GM13977 (cell line): ENCODE results near the gene GRK4.

ENCODE experiments used
- DNase-seq: peaks from one replicate; pipeline ENCODE4 v3.0.0; 2012; ENCODE audit warnings: low spot score
- CTCF ChIP-seq: IDR thresholded peaks from 2 replicates; pipeline ENCODE4 v1.5.1; 2012; ENCODE audit warnings: mild to moderate bottlenecking, control low read depth; ENCODE audit not compliant: insufficient read depth; ENCODE audit errors: extremely low read depth, missing control alignments
- in situ Hi-C: fragments of 300-500 bp; cut with MboI; formaldehyde crosslinking; loops from one replicate; pipeline ENCODE4 v1.12.0; 2022; ENCODE audit warnings: low sequenced_read_pairs, low pct_unique_long_range_greater_than_20kb, mixed read lengths, inconsistent platforms; ENCODE audit not compliant: unreplicated experiment

Gene GRK4

GRCh38 chr4:3031357-3032082, 68.1 kb downstream of the GRK4 start:
- TF ChIP-seq CTCF, result no peak
- no peak for DNase-seq
- in situ Hi-C loops, result loop anchor here (10.0 kb wide), 1 partner anchor 47 kb away; no protein-coding TSS in a partner anchor

GRCh38 chr4:3034231-3034630, 70.9 kb downstream of the GRK4 start:
- in situ Hi-C loops, result loop anchor here (10.0 kb wide), 1 partner anchor 49 kb away; no protein-coding TSS in a partner anchor

GRCh38 chr4:3035249-3035648, 71.9 kb downstream of the GRK4 start:
- in situ Hi-C loops, result loop anchor here (10.0 kb wide), 1 partner anchor 50 kb away; no protein-coding TSS in a partner anchor
- no peak for DNase-seq
- no peak for TF ChIP-seq CTCF

More at GRCh38 chr4:3034231-3034630, 70.9 kb downstream of the GRK4 start:
- peak; percentile 8 for DNase-seq
- TF ChIP-seq CTCF, result no peak

GRCh38 chr4:3035674-3036073, 72.3 kb downstream of the GRK4 start:
- no peak for DNase-seq
- in situ Hi-C loops, result loop anchor here (10.0 kb wide), 1 partner anchor 51 kb away; no protein-coding TSS in a partner anchor
- TF ChIP-seq CTCF, result no peak

GRCh38 chr4:3036131-3036952, 73.0 kb downstream of the GRK4 start:
- in situ Hi-C loops, result loop anchor here (10.0 kb wide), 1 partner anchor 52 kb away; no protein-coding TSS in a partner anchor
- no peak for TF ChIP-seq CTCF
- no peak for DNase-seq

- in situ Hi-C loops, result loop anchor here (10.0 kb wide), 1 partner anchor 53 kb away; no protein-coding TSS in a partner anchor
- no peak for TF ChIP-seq CTCF
- DNase-seq, result no peak
These were observed 74.6 kb downstream of the GRK4 start for GRCh38 chr4:3037957-3038461.
